Skin epidermis (tissue), 12 donors: ENCODE data around the gene USH1C.
A peak's percentile ranks its signal among the peaks of the same experiment; 100 is the strongest.

ENCODE experiments used
- H3K27ac ChIP-seq, 21 experiments: fragments of 200-600 bp; sonication (generic) in 11 of 21; one replicate each; pipeline ENCODE4 v1.5.0; 2020; ENCODE audit warnings: mild to moderate bottlenecking in 3 of 21, inconsistent platforms in 2 of 21, moderate library complexity in 2 of 21
- H3K4me3 ChIP-seq, 7 experiments: fragments of 200-600 bp; sonication (generic) in 2 of 7; one replicate each; pipeline ENCODE4 v1.5.0; 2020; ENCODE audit warnings: inconsistent platforms in 2 of 7, mild to moderate bottlenecking in 2 of 7, moderate library complexity in 1 of 7

Gene USH1C

GRCh38 chr11:17550450-17551346 is 6.5 kb upstream of the USH1C start:
- Histone ChIP-seq H3K27ac (no peak overlapping the region), H3K4me3 (no peak overlapping the region)

- Histone ChIP-seq H3K27ac (no peak overlapping the region), H3K4me3 (no peak overlapping the region)
These were observed 4.2 kb upstream of the USH1C start for GRCh38 chr11:17548444-17548843.

- H3K4me3 ChIP-seq = no peak overlapping the region
- H3K27ac ChIP-seq = no peak overlapping the region
These were observed 3.7 kb upstream of the USH1C start for GRCh38 chr11:17547932-17548331.

DNA sequence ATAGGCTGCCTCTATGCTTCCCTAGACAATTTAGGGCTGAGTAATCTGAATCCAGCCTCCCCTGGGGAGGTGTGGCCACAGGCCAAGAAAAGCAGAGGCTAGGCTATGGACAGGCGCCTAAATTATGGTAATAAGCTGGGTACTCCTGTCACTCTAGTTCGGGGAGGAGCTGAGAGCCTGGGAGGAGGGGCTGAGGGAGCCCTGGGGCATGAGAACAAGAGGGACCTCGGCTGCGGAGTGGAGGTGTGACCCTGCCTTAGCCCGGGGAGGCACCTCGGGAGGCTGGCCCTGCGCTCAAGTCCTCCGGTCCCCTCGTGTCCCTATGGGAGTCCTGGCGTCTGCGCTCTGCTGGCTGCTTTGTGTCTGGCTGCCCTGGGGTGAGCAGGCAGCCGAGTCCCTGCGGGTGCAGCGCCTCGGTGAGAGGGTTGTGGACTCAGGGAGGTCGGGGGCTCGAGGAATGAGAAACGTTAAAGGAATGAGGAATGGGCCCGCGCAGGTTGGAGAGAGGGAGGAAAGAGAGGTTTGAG is 2.9 kb upstream of the USH1C start, which contains the start of gene OTOG:
TSS of gene OTOG (plus strand) at position 209 of the 527 bp plus-strand sequence. CDS start at position 323, 114 bp downstream.
- Histone ChIP-seq H3K4me3 (no peak within 1 kb of the TSS), H3K27ac (no peak within 1 kb of the TSS)

- Histone ChIP-seq H3K4me3 (no peak overlapping the region), H3K27ac (no peak overlapping the region)
These were observed 2.0 kb upstream of the USH1C start for GRCh38 chr11:17546240-17546639.

GRCh38 chr11:17543574-17544180 is 539 bp downstream of the USH1C start:
- no peak overlapping the region for H3K27ac ChIP-seq
- H3K4me3 ChIP-seq = no peak overlapping the region

DNA sequence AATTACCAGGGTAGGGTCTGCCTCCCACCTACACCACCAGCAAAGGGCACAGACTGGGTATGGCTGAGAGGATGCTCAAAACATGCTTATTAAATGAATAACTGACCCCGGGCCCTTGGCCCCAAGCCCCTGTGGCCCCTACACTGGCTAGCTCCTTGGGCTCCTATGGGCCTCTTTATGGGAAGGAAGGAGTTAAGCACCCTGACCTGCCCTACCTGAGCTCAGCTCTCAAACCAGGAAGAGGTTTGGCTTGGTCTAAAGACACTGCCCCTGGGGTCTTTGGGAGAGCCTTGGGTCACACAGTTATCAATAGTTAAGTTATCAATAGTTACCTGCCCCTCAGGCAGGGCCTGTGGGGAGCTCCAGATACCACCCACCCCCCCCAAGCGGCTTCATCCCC is 1.2 kb downstream of the USH1C start:
- no peak overlapping the region for H3K27ac ChIP-seq

GRCh38 chr11:17542249-17542648 is 2.0 kb downstream of the USH1C start:
- H3K27ac ChIP-seq = no peak overlapping the region
- H3K4me3 ChIP-seq = no peak overlapping the region

More for the DNA sequence above, 1.2 kb downstream of the USH1C start:
- H3K4me3 ChIP-seq = no peak overlapping the region

DNA sequence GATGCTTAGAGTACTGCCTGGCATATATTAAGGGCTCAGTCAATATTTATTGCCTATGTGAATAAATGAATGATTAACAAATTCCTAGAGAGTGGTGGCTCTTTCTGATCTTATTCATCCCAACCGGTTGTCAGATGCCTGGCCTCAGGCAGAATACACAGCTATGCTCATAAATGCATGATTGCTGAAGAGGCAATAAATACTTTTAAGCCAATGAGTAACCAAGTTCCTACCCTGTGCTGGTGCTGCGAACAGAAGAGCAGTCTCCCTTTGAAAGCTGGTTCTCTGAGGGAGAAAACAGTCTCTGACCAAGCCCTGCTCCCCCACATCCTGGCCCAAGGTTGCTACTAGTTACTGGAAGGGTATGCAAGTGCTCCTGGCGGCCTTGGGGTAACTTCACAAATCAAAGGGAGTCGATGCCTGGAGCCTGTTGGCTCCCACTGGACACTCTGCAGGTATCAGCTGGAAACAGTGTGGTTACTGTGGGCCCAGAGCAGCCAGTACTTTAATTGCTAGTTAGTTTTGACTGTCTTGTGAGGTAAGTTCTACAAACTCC is 2.8 kb downstream of the USH1C start:
- H3K4me3 ChIP-seq = no peak overlapping the region
- no peak overlapping the region for H3K27ac ChIP-seq

DNA sequence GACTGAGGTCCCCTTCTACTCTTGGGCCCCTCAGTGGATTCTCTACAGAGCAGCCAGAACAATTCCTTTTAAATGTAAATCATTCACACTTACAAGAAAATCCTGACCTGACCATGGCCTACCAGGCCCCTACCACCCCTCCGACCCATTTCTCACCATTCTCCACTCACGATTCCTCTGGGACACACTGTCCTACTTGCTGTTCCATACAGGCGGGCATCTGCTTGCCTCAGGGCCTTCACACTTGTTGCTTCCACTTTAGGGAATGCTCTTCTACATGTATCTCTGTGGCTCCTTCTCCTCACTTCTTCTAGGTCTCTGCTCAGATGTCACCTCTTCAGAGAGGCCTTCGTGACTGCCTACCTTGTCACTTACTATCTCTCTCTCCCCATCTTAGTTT is 3.4 kb downstream of the USH1C start:
- H3K4me3 ChIP-seq = no peak overlapping the region
- no peak overlapping the region for H3K27ac ChIP-seq

- Histone ChIP-seq H3K27ac (no peak overlapping the region), H3K4me3 (no peak overlapping the region)
These were observed 5.5 kb downstream of the USH1C start for GRCh38 chr11:17538731-17539130.

GRCh38 chr11:17538054-17538453 is 6.2 kb downstream of the USH1C start:
- Histone ChIP-seq H3K27ac (no peak overlapping the region), H3K4me3 (no peak overlapping the region)

GRCh38 chr11:17537261-17537660 is 7.0 kb downstream of the USH1C start:
- Histone ChIP-seq H3K27ac (no peak overlapping the region), H3K4me3 (no peak overlapping the region)

GRCh38 chr11:17535488-17535887 is 8.7 kb downstream of the USH1C start:
- H3K27ac ChIP-seq = no peak overlapping the region

GRCh38 chr11:17533778-17534415 is 10.3 kb downstream of the USH1C start:
- no peak overlapping the region for H3K27ac ChIP-seq

More at GRCh38 chr11:17535488-17535887, 8.7 kb downstream of the USH1C start:
- no peak overlapping the region for H3K4me3 ChIP-seq

GRCh38 chr11:17533341-17533740 is 10.9 kb downstream of the USH1C start:
- Histone ChIP-seq H3K27ac (no peak overlapping the region), H3K4me3 (no peak overlapping the region)

More at GRCh38 chr11:17533778-17534415, 10.3 kb downstream of the USH1C start:
- H3K4me3 ChIP-seq = no peak overlapping the region

GRCh38 chr11:17532784-17533183 is 11.4 kb downstream of the USH1C start:
- Histone ChIP-seq H3K4me3 (no peak overlapping the region), H3K27ac (no peak overlapping the region)

DNA sequence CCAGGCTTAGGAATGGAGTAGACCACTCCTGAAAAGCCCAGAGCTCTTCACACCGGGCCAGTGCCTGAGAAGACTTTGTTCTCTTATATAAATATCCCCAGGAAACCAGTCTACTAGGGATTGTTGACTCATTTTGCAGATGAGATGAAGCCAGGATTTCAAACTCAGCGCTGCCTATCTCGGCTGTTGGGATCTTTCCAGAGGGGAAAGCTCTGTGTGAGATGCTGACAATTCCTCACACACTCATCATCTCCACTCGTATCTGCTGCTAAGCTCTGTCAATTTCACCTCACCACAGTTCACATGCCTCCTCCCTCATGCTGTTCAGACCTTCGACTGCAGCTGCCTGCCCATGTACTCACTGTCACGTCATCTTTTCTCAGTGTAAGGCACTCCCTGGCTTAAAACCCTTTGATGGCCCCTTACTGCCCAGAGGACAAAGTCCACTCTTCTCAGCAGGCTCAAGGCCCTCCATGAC is 12.5 kb downstream of the USH1C start:
- Histone ChIP-seq H3K27ac (peak overlapping the region in 1 of 21 experiments; percentile 66), H3K4me3 (no peak overlapping the region)

DNA sequence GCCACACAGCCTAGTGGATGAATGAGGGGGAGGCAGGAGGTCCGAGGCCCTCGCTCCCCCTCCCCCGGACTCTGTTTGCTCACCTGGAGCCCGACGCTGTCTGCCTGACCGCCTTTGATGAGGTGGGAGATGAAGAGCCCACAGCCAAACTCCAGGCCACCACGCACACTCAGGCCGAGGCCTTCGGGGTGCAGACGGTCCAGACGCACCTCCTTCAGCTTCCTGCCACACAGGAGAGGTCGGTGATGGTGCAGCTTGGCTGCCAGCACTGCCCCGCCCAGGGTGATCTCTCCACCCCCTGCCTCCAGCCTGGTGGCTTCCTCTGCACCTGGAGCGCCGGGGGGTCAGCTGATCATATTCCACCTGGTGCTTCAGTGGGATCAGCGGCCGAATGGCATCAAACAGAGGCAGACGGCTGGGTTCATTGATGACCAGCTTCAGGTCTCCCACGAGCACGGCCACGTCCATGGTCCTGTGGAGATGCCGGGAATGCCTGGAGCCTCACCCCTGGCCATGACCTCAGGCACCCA is 13.1 kb downstream of the USH1C start:
- Histone ChIP-seq H3K27ac (peak overlapping the region in 1 of 21 experiments; percentile 66), H3K4me3 (no peak overlapping the region)

DNA sequence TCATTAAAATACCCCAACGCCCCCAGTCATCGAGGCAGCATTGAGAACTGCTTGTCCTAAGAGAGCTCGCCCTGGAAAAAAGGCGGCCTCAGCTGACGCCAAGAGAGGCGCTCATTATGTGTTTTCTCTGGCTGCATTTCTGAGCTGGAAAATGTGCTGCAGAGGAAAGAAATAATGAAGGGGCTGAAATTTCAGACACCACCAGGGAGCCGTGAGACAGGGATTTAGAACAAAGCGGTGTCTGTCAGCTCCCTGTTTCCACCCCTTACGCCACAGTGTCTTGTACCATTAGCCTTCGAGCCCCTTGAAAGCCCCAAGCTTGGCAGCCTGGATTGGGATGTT is 14.4 kb downstream of the USH1C start:
- peak overlapping the region in 2 of 21 experiments; percentile 11 to 16 for H3K27ac ChIP-seq

More for the DNA sequence above, 14.4 kb downstream of the USH1C start:
- H3K4me3 ChIP-seq = no peak overlapping the region
